GM12878 (cell line): ENCODE data around the gene ZNF335. TPM values are rescaled to one million over a fixed set of nuclear protein-coding genes. Genes with fewer than 3 reads are reported as not detected.
A peak's percentile ranks its signal among the peaks of the same experiment; 100 is the strongest.

Experiments
- BACH1 ChIP-seq: fragments of 450-650 bp; IDR thresholded peaks from 2 replicates; pipeline ENCODE4 v1.6.1; 2017; ENCODE audit warnings: mild to moderate bottlenecking, borderline replicate concordance
- CBFB ChIP-seq: IDR thresholded peaks from 2 replicates; pipeline ENCODE4 v1.6.1; 2016; ENCODE audit warnings: antibody characterized with exemption, low read depth
- NBN ChIP-seq: fragments of 450-650 bp; IDR thresholded peaks from 2 replicates; pipeline ENCODE4 v1.6.1; 2016
- RUNX3 ChIP-seq: IDR thresholded peaks from 2 replicates; pipeline ENCODE4 v1.6.1; 2012; ENCODE audit warnings: low read length, inconsistent platforms
- SMAD5 ChIP-seq: IDR thresholded peaks from 2 replicates; pipeline ENCODE4 v1.6.1; 2016; ENCODE audit warnings: antibody characterized with exemption, low read depth
- TCF12 ChIP-seq: IDR thresholded peaks from 2 replicates; pipeline ENCODE4 v1.6.1; 2011; ENCODE audit warnings: low read depth, mild to moderate bottlenecking, low read length
- polyA plus RNA-seq, 11 experiments: library from polyadenylated mRNA; depleted of rRNA in 4 of 11; unstranded in 6 of 11; stranded (reverse) in 5 of 11; fragments of >200 nt; fragmentation: Nextera tagmentation in 4 of 11; fragmentation: Illumina TruSeq in 1 of 11; extraction: Ambion mirVana in 4 of 11; extraction: Trizol in 1 of 11; gene quantifications; 1 replicate in 1 of 11; 2 replicates in 10 of 11; pipeline versions ENCODE4 v1.2.1 to v1.2.3, GENCODE V29; 2011 to 2016; ENCODE audit warnings: inconsistent platforms in 2 of 11, missing spikeins in 2 of 11, low read depth in 1 of 11
- total RNA-seq, 4 experiments: library from RNA; depleted of rRNA in 3 of 4; stranded (reverse); fragments of >200 nt in 3 of 4; fragmentation: Illumina TruSeq in 1 of 4; extraction: Trizol in 1 of 4; gene quantifications; 2 replicates each; pipeline versions ENCODE4 v1.2.1 to v1.2.3, GENCODE V29; 2013 to 2021
- TF ChIP-seq, protein P1 (sequence below): IDR thresholded peaks from 2 replicates; pipeline ENCODE4 v1.6.1; 2011; ENCODE audit warnings: borderline replicate concordance, low read depth, mild to moderate bottlenecking, moderate library complexity, low read length; ENCODE audit not compliant: insufficient read depth, poor library complexity, severe bottlenecking
- TF ChIP-seq, protein P2 (sequence below): fragments of 450-650 bp; IDR thresholded peaks from 2 replicates; pipeline ENCODE4 v1.6.1; 2016; ENCODE audit warnings: mild to moderate bottlenecking
- TF ChIP-seq, protein P3 (sequence below): IDR thresholded peaks from 2 replicates; pipeline ENCODE4 v1.6.1; 2012; ENCODE audit warnings: low read depth, low read length, improper control_type of control experiment
- TF ChIP-seq, protein P4 (sequence below): fragments of 450-650 bp; IDR thresholded peaks from 2 replicates; pipeline ENCODE4 v1.6.1; 2014; ENCODE audit warnings: mild to moderate bottlenecking
- TF ChIP-seq, protein P5 (sequence below): fragments of 450-650 bp; IDR thresholded peaks from 2 replicates; pipeline ENCODE4 v1.6.1; 2017; ENCODE audit warnings: mild to moderate bottlenecking, moderate library complexity

Gene ZNF335
- total and polyA plus RNA-seq, 10 of the 15 experiments (the other 5 are each of a cell fraction or from before 2014, with no cell fraction given), result 0.74 to 30.1 (median 14.5) TPM

DNA sequence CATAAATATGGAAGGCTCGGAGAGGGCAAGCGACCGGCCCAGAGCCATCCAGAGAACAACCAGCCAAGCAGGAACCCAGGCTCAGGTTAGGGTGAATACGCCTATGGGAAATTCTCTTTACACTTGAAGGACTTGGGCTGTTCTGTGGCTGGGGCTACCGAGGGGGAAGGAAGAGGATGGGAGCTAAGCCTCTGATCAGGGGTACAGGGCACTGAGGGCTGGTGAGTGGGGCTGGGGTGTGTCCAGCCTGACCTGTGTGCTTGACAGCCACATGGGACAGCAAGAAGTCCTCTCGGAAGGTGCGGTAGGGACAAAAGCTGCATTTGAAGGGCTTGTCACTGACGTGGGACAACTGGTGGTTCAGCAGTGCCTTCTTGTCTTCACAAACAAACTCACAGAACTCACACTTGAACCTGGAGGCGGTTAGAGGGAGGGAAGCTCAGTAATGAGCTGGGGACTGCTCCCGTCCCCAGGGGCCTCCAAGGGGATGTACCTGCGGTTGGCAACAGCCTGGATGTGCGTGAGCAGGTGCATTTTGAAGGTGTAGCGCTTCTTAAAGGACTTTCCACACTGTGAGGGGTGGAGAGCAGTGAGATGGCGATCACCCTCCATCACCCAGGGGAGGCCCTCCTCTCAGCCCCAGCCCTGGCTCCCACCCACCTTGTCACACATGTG lies 11.9 kb downstream of the ZNF335 start (continued):
- TF ChIP-seq, protein P1, sequence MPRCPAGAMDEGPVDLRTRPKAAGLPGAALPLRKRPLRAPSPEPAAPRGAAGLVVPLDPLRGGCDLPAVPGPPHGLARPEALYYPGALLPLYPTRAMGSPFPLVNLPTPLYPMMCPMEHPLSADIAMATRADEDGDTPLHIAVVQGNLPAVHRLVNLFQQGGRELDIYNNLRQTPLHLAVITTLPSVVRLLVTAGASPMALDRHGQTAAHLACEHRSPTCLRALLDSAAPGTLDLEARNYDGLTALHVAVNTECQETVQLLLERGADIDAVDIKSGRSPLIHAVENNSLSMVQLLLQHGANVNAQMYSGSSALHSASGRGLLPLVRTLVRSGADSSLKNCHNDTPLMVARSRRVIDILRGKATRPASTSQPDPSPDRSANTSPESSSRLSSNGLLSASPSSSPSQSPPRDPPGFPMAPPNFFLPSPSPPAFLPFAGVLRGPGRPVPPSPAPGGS, result peak; percentile 82
- TF ChIP-seq NBN (peak; percentile 89), CBFB (0 out of 2 replicates have a peak, but pooled peaks have one; percentile 51), RUNX3 (peak; percentile 87), TCF12 (peak; percentile 84), BACH1 (peak; percentile 61; the same call in 1 of the 2 replicates), SMAD5 (no peak)
- TF ChIP-seq, protein P2, sequence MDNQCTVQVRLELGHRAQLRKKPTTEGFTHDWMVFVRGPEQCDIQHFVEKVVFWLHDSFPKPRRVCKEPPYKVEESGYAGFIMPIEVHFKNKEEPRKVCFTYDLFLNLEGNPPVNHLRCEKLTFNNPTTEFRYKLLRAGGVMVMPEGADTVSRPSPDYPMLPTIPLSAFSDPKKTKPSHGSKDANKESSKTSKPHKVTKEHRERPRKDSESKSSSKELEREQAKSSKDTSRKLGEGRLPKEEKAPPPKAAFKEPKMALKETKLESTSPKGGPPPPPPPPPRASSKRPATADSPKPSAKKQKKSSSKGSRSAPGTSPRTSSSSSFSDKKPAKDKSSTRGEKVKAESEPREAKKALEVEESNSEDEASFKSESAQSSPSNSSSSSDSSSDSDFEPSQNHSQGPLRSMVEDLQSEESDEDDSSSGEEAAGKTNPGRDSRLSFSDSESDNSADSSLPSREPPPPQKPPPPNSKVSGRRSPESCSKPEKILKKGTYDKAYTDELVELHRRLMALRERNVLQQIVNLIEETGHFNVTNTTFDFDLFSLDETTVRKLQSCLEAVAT, result peak; percentile 54
- TF ChIP-seq, protein P3, sequence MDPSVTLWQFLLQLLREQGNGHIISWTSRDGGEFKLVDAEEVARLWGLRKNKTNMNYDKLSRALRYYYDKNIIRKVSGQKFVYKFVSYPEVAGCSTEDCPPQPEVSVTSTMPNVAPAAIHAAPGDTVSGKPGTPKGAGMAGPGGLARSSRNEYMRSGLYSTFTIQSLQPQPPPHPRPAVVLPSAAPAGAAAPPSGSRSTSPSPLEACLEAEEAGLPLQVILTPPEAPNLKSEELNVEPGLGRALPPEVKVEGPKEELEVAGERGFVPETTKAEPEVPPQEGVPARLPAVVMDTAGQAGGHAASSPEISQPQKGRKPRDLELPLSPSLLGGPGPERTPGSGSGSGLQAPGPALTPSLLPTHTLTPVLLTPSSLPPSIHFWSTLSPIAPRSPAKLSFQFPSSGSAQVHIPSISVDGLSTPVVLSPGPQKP, result no peak
- TF ChIP-seq, protein P4, sequence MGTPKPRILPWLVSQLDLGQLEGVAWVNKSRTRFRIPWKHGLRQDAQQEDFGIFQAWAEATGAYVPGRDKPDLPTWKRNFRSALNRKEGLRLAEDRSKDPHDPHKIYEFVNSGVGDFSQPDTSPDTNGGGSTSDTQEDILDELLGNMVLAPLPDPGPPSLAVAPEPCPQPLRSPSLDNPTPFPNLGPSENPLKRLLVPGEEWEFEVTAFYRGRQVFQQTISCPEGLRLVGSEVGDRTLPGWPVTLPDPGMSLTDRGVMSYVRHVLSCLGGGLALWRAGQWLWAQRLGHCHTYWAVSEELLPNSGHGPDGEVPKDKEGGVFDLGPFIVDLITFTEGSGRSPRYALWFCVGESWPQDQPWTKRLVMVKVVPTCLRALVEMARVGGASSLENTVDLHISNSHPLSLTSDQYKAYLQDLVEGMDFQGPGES, result no peak
- TF ChIP-seq, protein P5, sequence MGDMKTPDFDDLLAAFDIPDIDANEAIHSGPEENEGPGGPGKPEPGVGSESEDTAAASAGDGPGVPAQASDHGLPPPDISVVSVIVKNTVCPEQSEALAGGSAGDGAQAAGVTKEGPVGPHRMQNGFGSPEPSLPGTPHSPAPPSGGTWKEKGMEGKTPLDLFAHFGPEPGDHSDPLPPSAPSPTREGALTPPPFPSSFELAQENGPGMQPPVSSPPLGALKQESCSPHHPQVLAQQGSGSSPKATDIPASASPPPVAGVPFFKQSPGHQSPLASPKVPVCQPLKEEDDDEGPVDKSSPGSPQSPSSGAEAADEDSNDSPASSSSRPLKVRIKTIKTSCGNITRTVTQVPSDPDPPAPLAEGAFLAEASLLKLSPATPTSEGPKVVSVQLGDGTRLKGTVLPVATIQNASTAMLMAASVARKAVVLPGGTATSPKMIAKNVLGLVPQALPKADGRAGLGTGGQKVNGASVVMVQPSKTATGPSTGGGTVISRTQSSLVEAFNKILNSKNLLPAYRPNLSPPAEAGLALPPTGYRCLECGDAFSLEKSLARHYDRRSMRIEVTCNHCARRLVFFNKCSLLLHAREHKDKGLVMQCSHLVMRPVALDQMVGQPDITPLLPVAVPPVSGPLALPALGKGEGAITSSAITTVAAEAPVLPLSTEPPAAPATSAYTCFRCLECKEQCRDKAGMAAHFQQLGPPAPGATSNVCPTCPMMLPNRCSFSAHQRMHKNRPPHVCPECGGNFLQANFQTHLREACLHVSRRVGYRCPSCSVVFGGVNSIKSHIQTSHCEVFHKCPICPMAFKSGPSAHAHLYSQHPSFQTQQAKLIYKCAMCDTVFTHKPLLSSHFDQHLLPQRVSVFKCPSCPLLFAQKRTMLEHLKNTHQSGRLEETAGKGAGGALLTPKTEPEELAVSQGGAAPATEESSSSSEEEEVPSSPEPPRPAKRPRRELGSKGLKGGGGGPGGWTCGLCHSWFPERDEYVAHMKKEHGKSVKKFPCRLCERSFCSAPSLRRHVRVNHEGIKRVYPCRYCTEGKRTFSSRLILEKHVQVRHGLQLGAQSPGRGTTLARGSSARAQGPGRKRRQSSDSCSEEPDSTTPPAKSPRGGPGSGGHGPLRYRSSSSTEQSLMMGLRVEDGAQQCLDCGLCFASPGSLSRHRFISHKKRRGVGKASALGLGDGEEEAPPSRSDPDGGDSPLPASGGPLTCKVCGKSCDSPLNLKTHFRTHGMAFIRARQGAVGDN, result 0 out of 2 replicates have a peak, but pooled peaks have one; percentile 44
